GM21576 (cell line): ENCODE results near the gene PLCD1.
"Not testable (repeated sequence)": the region's sequence is repeated elsewhere in the genome, so short reads cannot be mapped to it uniquely, and the experiment has no call there.

Experiments used
- ATAC-seq: cut with Tn5 transposase; IDR thresholded peaks from one replicate; pipeline ENCODE4 v1.9.1; 2021; ENCODE audit warnings: mild to moderate bottlenecking, moderate library complexity; ENCODE audit not compliant: unreplicated experiment

PLCD1 gene

GRCh38 chr3:37988376-37988775 lies 41.1 kb downstream of the PLCD1 start:
- ATAC-seq, result not testable (repeated sequence)

- ATAC-seq, result no peak
These were observed 41.7 kb downstream of the PLCD1 start for GRCh38 chr3:37987751-37988179.

- ATAC-seq, result no peak
These were observed 42.1 kb downstream of the PLCD1 start for GRCh38 chr3:37987315-37987697.

GRCh38 chr3:37986479-37987314 lies 42.7 kb downstream of the PLCD1 start:
- no peak for ATAC-seq

- ATAC-seq, result no peak
These were observed 43.7 kb downstream of the PLCD1 start for GRCh38 chr3:37985637-37986320.

- no peak for ATAC-seq
These were observed 44.8 kb downstream of the PLCD1 start for GRCh38 chr3:37984596-37984995.

GRCh38 chr3:37984051-37984450 lies 45.4 kb downstream of the PLCD1 start:
- ATAC-seq, result no peak

GRCh38 chr3:37982331-37982730 lies 47.1 kb downstream of the PLCD1 start:
- ATAC-seq, result no peak

GRCh38 chr3:37981348-37981664 lies 48.1 kb downstream of the PLCD1 start:
- ATAC-seq, result no peak

- no peak for ATAC-seq
These were observed 48.7 kb downstream of the PLCD1 start for GRCh38 chr3:37980462-37981347.

GRCh38 chr3:37979541-37980461 lies 49.6 kb downstream of the PLCD1 start:
- ATAC-seq, result no peak

GRCh38 chr3:37974121-37975083 lies 55.0 kb downstream of the PLCD1 start:
- ATAC-seq, result no peak

- no peak for ATAC-seq
These were observed 56.0 kb downstream of the PLCD1 start for GRCh38 chr3:37973246-37974054.

GRCh38 chr3:37972056-37972455 lies 57.4 kb downstream of the PLCD1 start:
- ATAC-seq, result not testable (repeated sequence)

GRCh38 chr3:37971467-37971866 lies 58.0 kb downstream of the PLCD1 start:
- ATAC-seq, result no peak

- ATAC-seq, result no peak
These were observed 58.6 kb downstream of the PLCD1 start for GRCh38 chr3:37970802-37971201.

GRCh38 chr3:37969596-37970100 lies 59.8 kb downstream of the PLCD1 start:
- no peak for ATAC-seq
